Tibial nerve (tissue), 3 donors: ENCODE data around the gene NSRP1.

ENCODE experiments used
- POLR2A ChIP-seq, 2 donors: fragments of 450-650 bp; IDR thresholded peaks; one replicate each; pipeline ENCODE4 v1.6.1; 2017; ENCODE audit warnings: antibody characterized with exemption in 2 of 2, mild to moderate bottlenecking in 2 of 2, moderate library complexity in 2 of 2
- TF ChIP-seq, protein P1 (sequence below), 5 experiments: fragments of 200-600 bp in 3 of 5; fragments of 450-650 bp in 2 of 5; sonication (generic) in 3 of 5; IDR thresholded peaks; one replicate each; pipeline ENCODE4 v1.5.1; 2016 to 2019; ENCODE audit warnings: antibody characterized with exemption in 5 of 5, mild to moderate bottlenecking in 3 of 5, moderate library complexity in 2 of 5

DNA sequence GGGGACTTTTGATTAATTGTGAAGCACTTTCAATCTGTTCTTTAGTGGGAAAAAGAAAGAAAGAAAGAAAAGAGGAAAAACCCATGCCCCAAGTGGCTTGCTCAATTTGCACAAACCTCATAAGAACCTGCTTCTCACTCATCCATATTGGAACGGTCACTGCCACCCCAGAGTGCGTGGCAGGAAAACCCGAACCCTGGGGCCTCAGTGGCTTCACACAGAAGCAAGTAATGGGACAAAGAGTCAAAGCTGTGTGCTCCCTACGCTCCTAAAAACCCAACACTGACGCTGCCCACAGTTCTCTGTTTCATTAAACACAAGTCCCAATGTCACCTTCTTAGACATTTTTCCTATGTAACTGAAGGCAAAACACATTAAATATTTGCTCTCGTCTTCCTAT lies 117.7 kb downstream of the NSRP1 start:
- TF ChIP-seq, protein P1, sequence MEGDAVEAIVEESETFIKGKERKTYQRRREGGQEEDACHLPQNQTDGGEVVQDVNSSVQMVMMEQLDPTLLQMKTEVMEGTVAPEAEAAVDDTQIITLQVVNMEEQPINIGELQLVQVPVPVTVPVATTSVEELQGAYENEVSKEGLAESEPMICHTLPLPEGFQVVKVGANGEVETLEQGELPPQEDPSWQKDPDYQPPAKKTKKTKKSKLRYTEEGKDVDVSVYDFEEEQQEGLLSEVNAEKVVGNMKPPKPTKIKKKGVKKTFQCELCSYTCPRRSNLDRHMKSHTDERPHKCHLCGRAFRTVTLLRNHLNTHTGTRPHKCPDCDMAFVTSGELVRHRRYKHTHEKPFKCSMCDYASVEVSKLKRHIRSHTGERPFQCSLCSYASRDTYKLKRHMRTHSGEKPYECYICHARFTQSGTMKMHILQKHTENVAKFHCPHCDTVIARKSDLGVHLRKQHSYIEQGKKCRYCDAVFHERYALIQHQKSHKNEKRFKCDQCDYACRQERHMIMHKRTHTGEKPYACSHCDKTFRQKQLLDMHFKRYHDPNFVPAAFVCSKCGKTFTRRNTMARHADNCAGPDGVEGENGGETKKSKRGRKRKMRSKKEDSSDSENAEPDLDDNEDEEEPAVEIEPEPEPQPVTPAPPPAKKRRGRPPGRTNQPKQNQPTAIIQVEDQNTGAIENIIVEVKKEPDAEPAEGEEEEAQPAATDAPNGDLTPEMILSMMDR (IDR thresholded peaks at IDR 0.05) = no peak
- no peak for TF ChIP-seq POLR2A (IDR thresholded peaks at IDR 0.05)
